WTC11 (cell line): ENCODE results near the gene CAMK2G. TPM values are rescaled to one million over a fixed set of nuclear protein-coding genes. Genes with fewer than 3 reads are reported as not detected.

Experiments used
- ATAC-seq: fragments of 200-7000 bp; cut with Tn5 transposase; 2 replicates; pipeline ENCODE4 v1.10.0; 2021; ENCODE audit warnings: mild to moderate bottlenecking, moderate library complexity
- CTCF ChIA-PET: fragments of 300-600 bp; sonication (Branson Sonifier 250); formaldehyde crosslinking; loops from one replicate; lab custom pipeline; 2021; ENCODE audit warnings: antibody characterized with exemption; lab: Charles Lee
- POLR2A ChIA-PET: fragments of 350-600 bp; sonication (Branson Sonifier 250); formaldehyde crosslinking; loops from one replicate; lab custom pipeline; 2021; ENCODE audit warnings: antibody characterized with exemption; lab: Charles Lee
- DNase-seq: peaks from one replicate; pipeline ENCODE4 v3.0.0; 2021; ENCODE audit warnings: low spot score
- H3K27ac Mint-ChIP-seq: 2 replicates; pipeline ENCODE4 v1.8.0; 2021; ENCODE audit warnings: mixed read lengths
- H3K27me3 Mint-ChIP-seq: 2 replicates; pipeline ENCODE4 v1.8.0; 2021; ENCODE audit warnings: low read depth, mild to moderate bottlenecking, moderate library complexity, mixed read lengths
- H3K36me3 Mint-ChIP-seq: 2 replicates; pipeline ENCODE4 v1.8.0; 2021; ENCODE audit warnings: mixed read lengths
- H3K4me1 Mint-ChIP-seq: 2 replicates; pipeline ENCODE4 v1.8.0; 2022; ENCODE audit warnings: mixed read lengths
- H3K4me3 Mint-ChIP-seq: 2 replicates; pipeline ENCODE4 v1.8.0; 2021; ENCODE audit warnings: mild to moderate bottlenecking, moderate library complexity, mixed read lengths
- H3K9me3 Mint-ChIP-seq: 2 replicates; pipeline ENCODE4 v1.8.0; 2021; ENCODE audit warnings: mixed read lengths
- CREM ChIP-seq: sonication (generic); formaldehyde crosslinking; IDR thresholded peaks from 2 replicates; pipeline ENCODE4 v1.8.1; 2022; ENCODE audit warnings: mild to moderate bottlenecking, missing genetic modification reagents, moderate library complexity
- ETV6 ChIP-seq: sonication (generic); formaldehyde crosslinking; IDR thresholded peaks from 2 replicates; pipeline ENCODE4 v1.8.1; 2022; ENCODE audit warnings: mild to moderate bottlenecking, missing genetic modification reagents
- GTF2I ChIP-seq: fragments of 250-450 bp; sonication (Bioruptor Pico); conservative IDR thresholded peaks from 2 replicates; pipeline ENCODE4 v1.4.0; 2021; ENCODE audit warnings: mild to moderate bottlenecking
- HMGA2 ChIP-seq: fragments of 250-450 bp; sonication (Bioruptor Pico); IDR thresholded peaks from 2 replicates; pipeline ENCODE4 v1.4.0; 2021; ENCODE audit warnings: mild to moderate bottlenecking, moderate library complexity
- NFE2L1 ChIP-seq: sonication (generic); formaldehyde crosslinking; IDR thresholded peaks from 2 replicates; pipeline ENCODE4 v1.8.1; 2023; ENCODE audit warnings: missing genetic modification reagents
- NR2C2 ChIP-seq: sonication (generic); formaldehyde crosslinking; IDR thresholded peaks from 2 replicates; pipeline ENCODE4 v1.8.0; 2022; ENCODE audit warnings: mild to moderate bottlenecking, missing genetic modification reagents
- SMAD4 ChIP-seq: sonication (generic); formaldehyde crosslinking; IDR thresholded peaks from 2 replicates; pipeline ENCODE4 v1.8.0; 2022; ENCODE audit warnings: mild to moderate bottlenecking, missing genetic modification reagents
- ZNF121 ChIP-seq: sonication (generic); formaldehyde crosslinking; IDR thresholded peaks from 2 replicates; pipeline ENCODE4 v1.8.0; 2023; ENCODE audit warnings: missing genetic modification reagents
- ZNF317 ChIP-seq: sonication (generic); formaldehyde crosslinking; IDR thresholded peaks from 2 replicates; pipeline ENCODE4 v1.8.1; 2023; ENCODE audit warnings: low read depth, mild to moderate bottlenecking, moderate library complexity, missing genetic modification reagents, borderline replicate concordance
- total RNA-seq: library from RNA; stranded (reverse); gene quantifications from 3 replicates; pipeline ENCODE4 v1.2.3, GENCODE V29; 2021
- TF ChIP-seq, protein P1 (sequence below): sonication (generic); formaldehyde crosslinking; IDR thresholded peaks from 2 replicates; pipeline ENCODE4 v1.8.0; 2023; ENCODE audit warnings: missing genetic modification reagents, mild to moderate bottlenecking, borderline replicate concordance
- TF ChIP-seq, protein P2 (sequence below): sonication (generic); formaldehyde crosslinking; IDR thresholded peaks from 2 replicates; pipeline ENCODE4 v1.8.0; 2022; ENCODE audit warnings: mild to moderate bottlenecking, missing genetic modification reagents
- TF ChIP-seq, protein P3 (sequence below): sonication (generic); formaldehyde crosslinking; IDR thresholded peaks from 2 replicates; pipeline ENCODE4 v1.8.0; 2023; ENCODE audit warnings: mild to moderate bottlenecking, missing genetic modification reagents

Gene CAMK2G
- total RNA-seq, 1 experiment from 2014 or later = 34.9 TPM

DNA sequence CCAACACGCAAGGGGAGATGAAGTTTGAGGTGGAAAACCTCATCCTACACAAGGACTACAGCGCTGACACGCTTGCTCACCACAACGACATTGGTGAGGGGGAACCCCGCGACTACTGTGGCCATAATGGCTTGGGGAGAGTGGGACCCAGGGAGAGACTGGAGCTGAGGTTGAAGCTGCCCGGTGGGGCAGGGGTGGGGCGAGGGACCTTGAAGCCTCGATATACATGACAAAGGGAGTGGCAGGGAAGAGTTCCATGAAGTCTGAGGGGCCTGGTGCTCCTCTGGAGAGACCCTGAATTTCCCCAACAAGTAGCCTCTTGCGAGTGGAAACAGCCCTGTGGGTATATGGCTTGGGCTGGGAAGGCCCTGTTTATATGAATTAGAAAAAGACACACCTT lies 39.7 kb upstream of the CAMK2G start:
- H3K4me3 Mint-ChIP-seq = peak overlapping the region; percentile 29
- H3K36me3 Mint-ChIP-seq = 0 out of 2 replicates have a peak, but pooled peaks cover 8% of the 10 kb centered on the region
- H3K27ac Mint-ChIP-seq = no peak overlapping the region
- no peaks in the 10 kb centered on the region for H3K9me3 Mint-ChIP-seq
- DNase-seq = peak; percentile 31
- H3K27me3 Mint-ChIP-seq = peaks cover 46% of the 10 kb centered on the region
- TF ChIP-seq NR2C2 (CRISPR knock-in tag) = no peak
- no peak for TF ChIP-seq SMAD4 (CRISPR knock-in tag)
- TF ChIP-seq ZNF121 (CRISPR knock-in tag) = no peak
- TF ChIP-seq, protein P1, sequence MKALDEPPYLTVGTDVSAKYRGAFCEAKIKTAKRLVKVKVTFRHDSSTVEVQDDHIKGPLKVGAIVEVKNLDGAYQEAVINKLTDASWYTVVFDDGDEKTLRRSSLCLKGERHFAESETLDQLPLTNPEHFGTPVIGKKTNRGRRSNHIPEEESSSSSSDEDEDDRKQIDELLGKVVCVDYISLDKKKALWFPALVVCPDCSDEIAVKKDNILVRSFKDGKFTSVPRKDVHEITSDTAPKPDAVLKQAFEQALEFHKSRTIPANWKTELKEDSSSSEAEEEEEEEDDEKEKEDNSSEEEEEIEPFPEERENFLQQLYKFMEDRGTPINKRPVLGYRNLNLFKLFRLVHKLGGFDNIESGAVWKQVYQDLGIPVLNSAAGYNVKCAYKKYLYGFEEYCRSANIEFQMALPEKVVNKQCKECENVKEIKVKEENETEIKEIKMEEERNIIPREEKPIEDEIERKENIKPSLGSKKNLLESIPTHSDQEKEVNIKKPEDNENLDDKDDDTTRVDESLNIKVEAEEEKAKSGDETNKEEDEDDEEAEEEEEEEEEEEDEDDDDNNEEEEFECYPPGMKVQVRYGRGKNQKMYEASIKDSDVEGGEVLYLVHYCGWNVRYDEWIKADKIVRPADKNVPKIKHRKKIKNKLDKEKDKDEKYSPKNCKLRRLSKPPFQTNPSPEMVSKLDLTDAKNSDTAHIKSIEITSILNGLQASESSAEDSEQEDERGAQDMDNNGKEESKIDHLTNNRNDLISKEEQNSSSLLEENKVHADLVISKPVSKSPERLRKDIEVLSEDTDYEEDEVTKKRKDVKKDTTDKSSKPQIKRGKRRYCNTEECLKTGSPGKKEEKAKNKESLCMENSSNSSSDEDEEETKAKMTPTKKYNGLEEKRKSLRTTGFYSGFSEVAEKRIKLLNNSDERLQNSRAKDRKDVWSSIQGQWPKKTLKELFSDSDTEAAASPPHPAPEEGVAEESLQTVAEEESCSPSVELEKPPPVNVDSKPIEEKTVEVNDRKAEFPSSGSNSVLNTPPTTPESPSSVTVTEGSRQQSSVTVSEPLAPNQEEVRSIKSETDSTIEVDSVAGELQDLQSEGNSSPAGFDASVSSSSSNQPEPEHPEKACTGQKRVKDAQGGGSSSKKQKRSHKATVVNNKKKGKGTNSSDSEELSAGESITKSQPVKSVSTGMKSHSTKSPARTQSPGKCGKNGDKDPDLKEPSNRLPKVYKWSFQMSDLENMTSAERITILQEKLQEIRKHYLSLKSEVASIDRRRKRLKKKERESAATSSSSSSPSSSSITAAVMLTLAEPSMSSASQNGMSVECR (CRISPR knock-in tag) = no peak
- no peak for TF ChIP-seq CREM (CRISPR knock-in tag)
- no peak for TF ChIP-seq HMGA2
- TF ChIP-seq, protein P2, sequence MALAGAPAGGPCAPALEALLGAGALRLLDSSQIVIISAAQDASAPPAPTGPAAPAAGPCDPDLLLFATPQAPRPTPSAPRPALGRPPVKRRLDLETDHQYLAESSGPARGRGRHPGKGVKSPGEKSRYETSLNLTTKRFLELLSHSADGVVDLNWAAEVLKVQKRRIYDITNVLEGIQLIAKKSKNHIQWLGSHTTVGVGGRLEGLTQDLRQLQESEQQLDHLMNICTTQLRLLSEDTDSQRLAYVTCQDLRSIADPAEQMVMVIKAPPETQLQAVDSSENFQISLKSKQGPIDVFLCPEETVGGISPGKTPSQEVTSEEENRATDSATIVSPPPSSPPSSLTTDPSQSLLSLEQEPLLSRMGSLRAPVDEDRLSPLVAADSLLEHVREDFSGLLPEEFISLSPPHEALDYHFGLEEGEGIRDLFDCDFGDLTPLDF = no peak
- TF ChIP-seq ETV6 (CRISPR knock-in tag) = no peak
- no peak for TF ChIP-seq NFE2L1 (CRISPR knock-in tag)
- TF ChIP-seq, protein P3, sequence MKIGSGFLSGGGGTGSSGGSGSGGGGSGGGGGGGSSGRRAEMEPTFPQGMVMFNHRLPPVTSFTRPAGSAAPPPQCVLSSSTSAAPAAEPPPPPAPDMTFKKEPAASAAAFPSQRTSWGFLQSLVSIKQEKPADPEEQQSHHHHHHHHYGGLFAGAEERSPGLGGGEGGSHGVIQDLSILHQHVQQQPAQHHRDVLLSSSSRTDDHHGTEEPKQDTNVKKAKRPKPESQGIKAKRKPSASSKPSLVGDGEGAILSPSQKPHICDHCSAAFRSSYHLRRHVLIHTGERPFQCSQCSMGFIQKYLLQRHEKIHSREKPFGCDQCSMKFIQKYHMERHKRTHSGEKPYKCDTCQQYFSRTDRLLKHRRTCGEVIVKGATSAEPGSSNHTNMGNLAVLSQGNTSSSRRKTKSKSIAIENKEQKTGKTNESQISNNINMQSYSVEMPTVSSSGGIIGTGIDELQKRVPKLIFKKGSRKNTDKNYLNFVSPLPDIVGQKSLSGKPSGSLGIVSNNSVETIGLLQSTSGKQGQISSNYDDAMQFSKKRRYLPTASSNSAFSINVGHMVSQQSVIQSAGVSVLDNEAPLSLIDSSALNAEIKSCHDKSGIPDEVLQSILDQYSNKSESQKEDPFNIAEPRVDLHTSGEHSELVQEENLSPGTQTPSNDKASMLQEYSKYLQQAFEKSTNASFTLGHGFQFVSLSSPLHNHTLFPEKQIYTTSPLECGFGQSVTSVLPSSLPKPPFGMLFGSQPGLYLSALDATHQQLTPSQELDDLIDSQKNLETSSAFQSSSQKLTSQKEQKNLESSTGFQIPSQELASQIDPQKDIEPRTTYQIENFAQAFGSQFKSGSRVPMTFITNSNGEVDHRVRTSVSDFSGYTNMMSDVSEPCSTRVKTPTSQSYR (CRISPR knock-in tag) = no peak
- no peak for TF ChIP-seq GTF2I (CRISPR knock-in tag)
- TF ChIP-seq, all 79 proteins: peak for 0
- POLR2A ChIA-PET = no interaction called here
- ATAC-seq = 0 out of 2 replicates have a peak, but pooled peaks have one; percentile 2
- CTCF ChIA-PET = interaction anchor here (1.1 to 1.4 kb wide), 2 partner anchors 27 to 34 kb away, joined by 3 to 6 read pairs; no protein-coding TSS in a partner anchor
- H3K4me1 Mint-ChIP-seq = peaks cover 36% of the 10 kb centered on the region

DNA sequence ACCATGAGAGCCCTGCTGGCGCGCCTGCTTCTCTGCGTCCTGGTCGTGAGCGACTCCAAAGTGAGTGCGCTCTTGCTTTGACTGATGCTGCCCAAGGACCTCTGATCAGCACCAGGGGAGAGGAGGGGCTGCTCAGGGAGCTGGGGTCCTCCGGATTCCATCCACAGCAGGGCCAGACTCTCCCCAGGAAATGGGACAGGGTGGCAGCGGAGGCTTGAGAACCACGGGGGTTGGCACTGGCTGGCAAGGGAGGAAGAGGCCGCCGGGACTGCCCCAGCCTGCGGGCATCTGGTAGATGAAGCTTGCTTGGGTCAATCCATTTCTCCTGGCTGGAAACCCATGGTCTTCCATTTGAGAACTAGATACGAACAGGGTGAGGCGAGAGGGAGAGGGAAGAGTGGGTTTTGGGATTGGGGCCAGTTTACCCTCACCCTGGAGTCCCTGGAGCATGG lies 37.2 kb upstream of the CAMK2G start:
- DNase-seq = no peak
- ChIA-PET POLR2A (interaction anchor here (0.6 kb wide), 1 partner anchor 56 kb away, joined by 3 read pairs; no protein-coding TSS in a partner anchor), CTCF (interaction anchor here (1.1 to 2.0 kb wide), 4 partner anchors 21 to 32 kb away, joined by 5 to 9 read pairs (median 5); no protein-coding TSS in a partner anchor)
- Mint-ChIP-seq H3K9me3 (no peaks in the 10 kb centered on the region), H3K36me3 (0 out of 2 replicates have a peak, but pooled peaks cover 3% of the 10 kb centered on the region), H3K4me1 (peaks cover 56% of the 10 kb centered on the region), H3K27me3 (peaks cover 49% of the 10 kb centered on the region), H3K4me3 (peak overlapping the region; percentile 96), H3K27ac (no peak overlapping the region)
- TF ChIP-seq, protein P1 (CRISPR knock-in tag) = 0 out of 2 replicates have a peak, but pooled peaks have one; percentile 14
- no peak for TF ChIP-seq ZNF317 (CRISPR knock-in tag)
- no peak; the same call in 1 of the 2 replicates for ATAC-seq
